Smooth muscle cell (in vitro differentiated cells): ENCODE results near the gene YWHAE. TPM values are rescaled to one million over a fixed set of nuclear protein-coding genes. Genes with fewer than 3 reads are reported as not detected.
"Not testable (repeated sequence)": the region's sequence is repeated elsewhere in the genome, so short reads cannot be mapped to it uniquely, and the experiment has no call there.

Experiments
- DNase-seq: peaks from one replicate; lab custom pipeline; 2025; ENCODE audit not compliant: unreplicated experiment; lab: John Stamatoyannopoulos, UW
- H2AFZ ChIP-seq: fragments of 200-600 bp; sonication (generic); 2 replicates; pipeline ENCODE4 v1.6.0; 2016; ENCODE audit warnings: antibody characterized with exemption, low read depth, mild to moderate bottlenecking
- H3F3A ChIP-seq: fragments of 200-600 bp; sonication (generic); 2 replicates; pipeline ENCODE4 v1.6.0; 2017; ENCODE audit warnings: antibody characterized with exemption, low read depth
- H3K27ac ChIP-seq: fragments of 200-600 bp; sonication (generic); 2 replicates; pipeline ENCODE4 v1.5.1; 2016; ENCODE audit warnings: low read depth, mild to moderate bottlenecking
- H3K27me3 ChIP-seq: fragments of 200-600 bp; sonication (generic); 2 replicates; pipeline ENCODE4 v1.6.1; 2016; ENCODE audit warnings: low read depth, mild to moderate bottlenecking
- H3K36me3 ChIP-seq: fragments of 200-600 bp; sonication (generic); 2 replicates; pipeline ENCODE4 v1.5.1; 2016; ENCODE audit warnings: low read depth
- H3K4me1 ChIP-seq: fragments of 200-600 bp; sonication (generic); 2 replicates; pipeline ENCODE4 v1.5.1; 2016; ENCODE audit warnings: low read depth
- H3K4me2 ChIP-seq: fragments of 200-600 bp; sonication (generic); 2 replicates; pipeline ENCODE4 v1.6.0; 2016; ENCODE audit warnings: mild to moderate bottlenecking
- H3K4me3 ChIP-seq: fragments of 200-600 bp; sonication (generic); 2 replicates; pipeline ENCODE4 v1.5.1; 2016; ENCODE audit warnings: mild to moderate bottlenecking
- H3K79me2 ChIP-seq: fragments of 200-600 bp; sonication (generic); 2 replicates; pipeline ENCODE4 v1.6.0; 2016; ENCODE audit warnings: low read depth, mild to moderate bottlenecking
- H3K9ac ChIP-seq: fragments of 200-600 bp; sonication (generic); 2 replicates; pipeline ENCODE4 v1.6.0; 2016; ENCODE audit warnings: low read depth
- H3K9me3 ChIP-seq: fragments of 200-600 bp; sonication (generic); replicated peaks from 2 replicates; pipeline ENCODE4 v1.5.1; 2016; ENCODE audit warnings: low read depth
- H4K20me1 ChIP-seq: fragments of 200-600 bp; sonication (generic); 2 replicates; pipeline ENCODE4 v1.6.0; 2016; ENCODE audit warnings: low read depth
- WGBS: methylation state at CpG from one replicate; pipeline ENCODE4 v1.1.7; 2016; ENCODE audit warnings: low lambda C conversion rate; 5-methylcytosine and 5-hydroxymethylcytosine counted together
- polyA plus RNA-seq: library from polyadenylated mRNA; unstranded; fragments of >200 nt; fragmentation: Nextera tagmentation; extraction: Ambion mirVana; gene quantifications from 2 replicates; pipeline ENCODE4 v1.2.1, GENCODE V29; 2016
- total RNA-seq: library from RNA; depleted of rRNA; stranded (reverse); fragments of >200 nt; gene quantifications from 2 replicates; pipeline ENCODE4 v1.2.3, GENCODE V29; 2014
- TF ChIP-seq, protein P1 (sequence below): fragments of 200-600 bp; sonication (generic); IDR thresholded peaks from 2 replicates; pipeline ENCODE4 v1.5.1; 2017; ENCODE audit warnings: borderline replicate concordance, mild to moderate bottlenecking, antibody characterized with exemption; ENCODE audit not compliant: insufficient read depth, poor library complexity, severe bottlenecking

YWHAE gene
- total and polyA plus RNA-seq, 2 experiments from 2014 or later: 383 to 662 TPM

DNA sequence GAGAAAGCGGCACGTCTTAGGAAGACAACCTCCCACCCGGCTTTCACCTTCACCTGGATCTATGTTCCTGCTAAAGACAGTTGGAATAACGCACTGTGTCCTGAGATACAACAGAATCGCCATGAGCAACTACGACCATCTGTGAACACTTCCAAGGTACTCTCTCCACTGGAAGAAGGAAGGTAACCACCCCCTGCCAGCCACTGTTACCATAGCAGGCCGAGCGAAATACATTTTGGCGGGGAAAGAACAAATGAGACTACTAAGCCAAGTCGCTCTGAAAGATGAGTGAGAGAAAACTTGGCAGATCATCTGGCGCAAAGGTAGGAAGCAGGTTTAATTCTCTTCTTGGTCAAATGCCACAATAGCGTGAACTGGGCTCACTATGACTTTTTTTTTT lies 46.2 kb upstream of the YWHAE start:
- H3K27ac ChIP-seq: no peak overlapping the region
- H4K20me1 ChIP-seq: peaks cover 99% of the 10 kb centered on the region

DNA sequence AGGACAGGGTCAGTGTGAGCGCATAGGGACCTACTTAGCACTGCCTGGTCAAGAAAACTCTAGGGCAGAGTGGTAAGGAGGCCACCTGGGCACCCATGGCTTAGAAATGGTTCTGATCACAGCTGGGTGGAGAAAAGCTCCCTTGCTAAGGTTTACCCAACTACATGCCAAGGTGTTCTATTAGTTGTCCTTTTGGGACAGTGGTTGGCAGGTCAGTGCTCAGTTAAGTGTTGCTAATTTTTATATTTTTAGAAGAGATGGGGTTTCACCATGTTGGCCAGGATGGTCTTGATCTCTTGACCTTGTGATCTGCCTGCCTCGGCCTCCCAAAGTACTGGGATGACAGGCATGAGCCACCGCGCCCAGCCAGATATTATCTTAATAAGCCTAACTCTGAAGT lies 45.7 kb upstream of the YWHAE start:
- not testable (repeated sequence) for H3K27ac ChIP-seq, H3F3A ChIP-seq, H3K4me3 ChIP-seq, H3K4me2 ChIP-seq, H3K9ac ChIP-seq, H3K27me3 ChIP-seq, DNase-seq, H3K9me3 ChIP-seq, H3K36me3 ChIP-seq, H3K4me1 ChIP-seq, H2AFZ ChIP-seq
- peaks cover 99% of the 10 kb centered on the region for H3K79me2 ChIP-seq
- 96% methylated on average over 4 of the region's 4 CpGs for WGBS
- H4K20me1 ChIP-seq: peaks cover 99% of the 10 kb centered on the region

More for the DNA sequence above, 46.2 kb upstream of the YWHAE start:
- Histone ChIP-seq H3K9ac (no peak overlapping the region), H3K9me3 (no peaks in the 10 kb centered on the region), H2AFZ (no peak overlapping the region), H3K36me3 (no peaks in the 10 kb centered on the region), H3K4me2 (no peak overlapping the region), H3K79me2 (peaks cover 99% of the 10 kb centered on the region), H3F3A (no peaks in the 10 kb centered on the region), H3K4me3 (no peak overlapping the region), H3K4me1 (no peaks in the 10 kb centered on the region), H3K27me3 (no peaks in the 10 kb centered on the region)
- 98% methylated on average over 12 of the region's 12 CpGs for WGBS
- DNase-seq: no peak
- TF ChIP-seq, protein P1, sequence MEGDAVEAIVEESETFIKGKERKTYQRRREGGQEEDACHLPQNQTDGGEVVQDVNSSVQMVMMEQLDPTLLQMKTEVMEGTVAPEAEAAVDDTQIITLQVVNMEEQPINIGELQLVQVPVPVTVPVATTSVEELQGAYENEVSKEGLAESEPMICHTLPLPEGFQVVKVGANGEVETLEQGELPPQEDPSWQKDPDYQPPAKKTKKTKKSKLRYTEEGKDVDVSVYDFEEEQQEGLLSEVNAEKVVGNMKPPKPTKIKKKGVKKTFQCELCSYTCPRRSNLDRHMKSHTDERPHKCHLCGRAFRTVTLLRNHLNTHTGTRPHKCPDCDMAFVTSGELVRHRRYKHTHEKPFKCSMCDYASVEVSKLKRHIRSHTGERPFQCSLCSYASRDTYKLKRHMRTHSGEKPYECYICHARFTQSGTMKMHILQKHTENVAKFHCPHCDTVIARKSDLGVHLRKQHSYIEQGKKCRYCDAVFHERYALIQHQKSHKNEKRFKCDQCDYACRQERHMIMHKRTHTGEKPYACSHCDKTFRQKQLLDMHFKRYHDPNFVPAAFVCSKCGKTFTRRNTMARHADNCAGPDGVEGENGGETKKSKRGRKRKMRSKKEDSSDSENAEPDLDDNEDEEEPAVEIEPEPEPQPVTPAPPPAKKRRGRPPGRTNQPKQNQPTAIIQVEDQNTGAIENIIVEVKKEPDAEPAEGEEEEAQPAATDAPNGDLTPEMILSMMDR: no peak

DNA sequence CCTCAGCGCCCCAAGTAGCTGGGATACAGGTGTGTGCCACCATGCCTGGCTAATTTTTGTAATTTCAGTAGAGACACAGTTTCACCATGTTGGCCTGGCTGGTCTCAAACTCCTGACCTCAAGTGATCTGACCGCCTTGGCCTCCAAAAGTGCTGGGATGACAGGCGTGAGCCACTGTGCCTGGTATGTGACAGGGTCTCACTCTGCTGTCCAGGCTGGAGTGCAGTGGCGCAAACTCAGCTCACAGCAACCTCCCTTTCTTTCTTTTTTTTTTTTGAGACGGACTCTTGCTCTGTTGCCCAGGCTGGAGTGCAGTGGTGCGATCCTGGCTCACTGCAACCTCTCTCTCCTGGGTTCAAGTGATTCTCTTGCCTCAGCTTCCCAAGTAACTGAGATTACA lies 42.7 kb upstream of the YWHAE start:
- WGBS: 97% methylated on average over 6 of the region's 6 CpGs
- DNase-seq, H3F3A ChIP-seq, H3K27ac ChIP-seq, H3K36me3 ChIP-seq, H3K4me2 ChIP-seq, H3K9ac ChIP-seq, H3K27me3 ChIP-seq, H2AFZ ChIP-seq, H3K9me3 ChIP-seq, H3K4me3 ChIP-seq, H3K4me1 ChIP-seq: not testable (repeated sequence)
- H3K79me2 ChIP-seq: peaks cover 100% of the 10 kb centered on the region
- H4K20me1 ChIP-seq: peaks cover 99% of the 10 kb centered on the region

DNA sequence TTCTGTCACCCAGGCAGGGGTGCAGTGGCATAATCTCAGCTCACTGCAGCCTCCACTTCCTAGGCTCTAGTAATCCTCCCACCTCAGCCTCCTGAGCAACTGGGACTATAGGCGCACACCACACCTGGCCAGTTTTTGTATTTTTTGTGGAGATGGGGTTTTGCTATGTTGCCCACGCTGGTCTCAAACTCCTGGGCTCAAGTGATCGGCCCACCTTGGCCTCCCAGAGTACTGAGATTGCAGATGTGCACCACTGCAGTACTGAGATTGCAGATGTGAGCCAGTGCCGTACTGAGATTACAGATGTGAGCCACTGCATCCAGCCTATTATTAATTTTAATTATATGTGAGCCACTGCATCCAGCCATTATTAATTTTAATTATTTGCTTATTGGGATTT lies 42.2 kb upstream of the YWHAE start:
- no peak for DNase-seq
- Histone ChIP-seq H3K9ac (no peak overlapping the region), H3K36me3 (no peaks in the 10 kb centered on the region), H3K4me2 (no peak overlapping the region), H3K79me2 (peaks cover 100% of the 10 kb centered on the region), H3K4me1 (no peaks in the 10 kb centered on the region), H3K27me3 (no peaks in the 10 kb centered on the region), H3K4me3 (no peak overlapping the region), H4K20me1 (peaks cover 99% of the 10 kb centered on the region), H3K9me3 (no peaks in the 10 kb centered on the region), H3F3A (no peaks in the 10 kb centered on the region), H3K27ac (no peak overlapping the region), H2AFZ (no peak overlapping the region)
- TF ChIP-seq, protein P1: no peak
- WGBS: 96% methylated on average over 4 of the region's 4 CpGs

DNA sequence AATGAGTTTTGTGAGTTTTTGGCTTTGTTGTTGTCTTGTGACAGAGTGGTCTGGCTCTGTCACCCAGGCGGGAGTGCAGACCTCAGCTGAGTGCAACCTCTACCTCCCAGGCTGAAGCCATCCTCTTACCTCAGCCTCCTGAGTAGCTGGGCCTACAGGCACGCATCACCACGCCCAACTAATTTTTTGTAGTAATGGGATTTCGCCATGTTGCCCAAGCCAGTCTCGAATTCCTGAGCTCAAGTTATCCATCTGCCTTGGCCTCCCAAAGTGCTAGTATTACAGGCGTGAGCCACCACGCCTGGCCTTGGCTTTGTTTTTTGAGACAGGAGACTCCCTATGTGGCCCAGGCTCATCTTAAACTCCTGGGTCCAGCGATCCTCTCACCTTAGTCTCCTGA lies 40.9 kb upstream of the YWHAE start:
- Histone ChIP-seq H3K9me3 (no peaks in the 10 kb centered on the region), H3K36me3 (no peaks in the 10 kb centered on the region), H3K79me2 (peaks cover 100% of the 10 kb centered on the region), H4K20me1 (peaks cover 99% of the 10 kb centered on the region), H3K4me2 (no peak overlapping the region), H3K4me1 (no peaks in the 10 kb centered on the region), H3K9ac (no peak overlapping the region), H3K4me3 (no peak overlapping the region), H2AFZ (no peak overlapping the region), H3F3A (no peaks in the 10 kb centered on the region), H3K27me3 (no peaks in the 10 kb centered on the region), H3K27ac (no peak overlapping the region)
- 90% methylated on average over 8 of the region's 8 CpGs for whole genome bisulfite sequencing
- DNase-seq: no peak
- TF ChIP-seq, protein P1: no peak
